CMK (cell line): ENCODE data around the gene TMEM269.
"Not testable (repeated sequence)": the region's sequence is repeated elsewhere in the genome, so short reads cannot be mapped to it uniquely, and the experiment has no call there.

Experiments used
- DNase-seq: peaks from one replicate; pipeline ENCODE4 v3.0.0-alpha.2; 2010; ENCODE audit warnings: low read depth

Gene TMEM269

GRCh38 chr1:42776502-42776901 is 8.3 kb upstream of the TMEM269 start:
- no peak for DNase-seq

- DNase-seq = no peak
Measured at GRCh38 chr1:42777852-42778251, 6.9 kb upstream of the TMEM269 start.

- DNase-seq = no peak
Measured at GRCh38 chr1:42779725-42780124, 5.1 kb upstream of the TMEM269 start.

- DNase-seq = no peak
Measured at GRCh38 chr1:42780176-42780575, 4.6 kb upstream of the TMEM269 start.

- no peak for DNase-seq
Measured at GRCh38 chr1:42783092-42783491, 1.7 kb upstream of the TMEM269 start.

- no peak for DNase-seq
Measured at GRCh38 chr1:42784547-42784945, 245 bp upstream of the TMEM269 start.

- DNase-seq = no peak
Measured at GRCh38 chr1:42786097-42786496, 1.3 kb downstream of the TMEM269 start.

GRCh38 chr1:42788021-42788420 is 3.2 kb downstream of the TMEM269 start:
- no peak for DNase-seq

- no peak for DNase-seq
Measured at GRCh38 chr1:42793824-42794223, 9.0 kb downstream of the TMEM269 start.

- no peak for DNase-seq
Measured at GRCh38 chr1:42797414-42797813, 12.6 kb downstream of the TMEM269 start.

GRCh38 chr1:42797979-42798378 is 13.2 kb downstream of the TMEM269 start:
- no peak for DNase-seq

GRCh38 chr1:42801832-42802473 is 17.2 kb downstream of the TMEM269 start:
- no peak for DNase-seq

GRCh38 chr1:42806171-42806570 is 21.4 kb downstream of the TMEM269 start:
- DNase-seq = no peak

GRCh38 chr1:42806593-42806992 is 21.8 kb downstream of the TMEM269 start:
- DNase-seq = no peak

GRCh38 chr1:42807056-42807668 is 22.4 kb downstream of the TMEM269 start:
- DNase-seq = no peak

GRCh38 chr1:42814815-42815214 is 30.0 kb downstream of the TMEM269 start:
- DNase-seq = not testable (repeated sequence)

- no peak for DNase-seq
Measured at GRCh38 chr1:42815941-42816584, 31.3 kb downstream of the TMEM269 start.

GRCh38 chr1:42816585-42817439 is 32.0 kb downstream of the TMEM269 start, which contains the start of the genes ERMAP and SVBP:
Gene ERMAP, plus strand, starts transcription at chr1:42817122. Its CDS starts 13,327 bp downstream, at chr1:42830449.
Gene SVBP, minus strand, starts transcription at chr1:42817397. Its CDS starts 853 bp downstream, at chr1:42816544.
- DNase-seq = peak; percentile 79

- DNase-seq = no peak
Measured at GRCh38 chr1:42817440-42817767, 32.6 kb downstream of the TMEM269 start.

GRCh38 chr1:42817976-42818375 is 33.2 kb downstream of the TMEM269 start:
- DNase-seq = no peak

- DNase-seq = no peak
Measured at GRCh38 chr1:42820813-42821212, 36.0 kb downstream of the TMEM269 start.

- no peak for DNase-seq
Measured at GRCh38 chr1:42821690-42822089, 36.9 kb downstream of the TMEM269 start.
